ENCODE measurements around the gene CAPN15.

- TF ChIP-seq POLR2A (IDR thresholded peaks at IDR 0.05) (no peak), CTCF (IDR thresholded peaks at IDR 0.05) (no peak)
Observed at GRCh38 chr16:499924-500323, 27.6 kb upstream of the CAPN15 start.

All from testis (tissue), 2 donors.